ENCODE measurements around the gene PLA2G4B.

Gene PLA2G4B

GRCh38 chr15:41851755-41852370, 13.2 kb downstream of the PLA2G4B start:
- no peak for DNase-seq

- no peak for DNase-seq
These were observed 14.3 kb downstream of the PLA2G4B start for GRCh38 chr15:41852736-41853590.

- DNase-seq: no peak
These were observed 15.2 kb downstream of the PLA2G4B start for GRCh38 chr15:41853831-41854230.

GRCh38 chr15:41854443-41854842, 15.8 kb downstream of the PLA2G4B start:
- no peak for DNase-seq

GRCh38 chr15:41855261-41855961, 16.8 kb downstream of the PLA2G4B start:
- peak; percentile 61 for DNase-seq

- no peak for DNase-seq
These were observed 17.6 kb downstream of the PLA2G4B start for GRCh38 chr15:41856262-41856661.

GRCh38 chr15:41856716-41857115, 18.1 kb downstream of the PLA2G4B start:
- DNase-seq: no peak

- no peak for DNase-seq
These were observed 18.7 kb downstream of the PLA2G4B start for GRCh38 chr15:41857316-41857715.

GRCh38 chr15:41858756-41859155, 20.1 kb downstream of the PLA2G4B start:
- no peak for DNase-seq

- DNase-seq: no peak
These were observed 21.6 kb downstream of the PLA2G4B start for GRCh38 chr15:41860049-41860828.

GRCh38 chr15:41861736-41862356, 23.2 kb downstream of the PLA2G4B start:
- no peak for DNase-seq

- DNase-seq: no peak
These were observed 24.0 kb downstream of the PLA2G4B start for GRCh38 chr15:41862515-41863116.

GRCh38 chr15:41865490-41866055, 26.9 kb downstream of the PLA2G4B start:
- DNase-seq: no peak

- DNase-seq: no peak
These were observed 27.6 kb downstream of the PLA2G4B start for GRCh38 chr15:41866263-41866703.

- no peak for DNase-seq
These were observed 28.4 kb downstream of the PLA2G4B start for GRCh38 chr15:41866872-41867579.

GRCh38 chr15:41868321-41868720, 29.7 kb downstream of the PLA2G4B start:
- DNase-seq: no peak

- DNase-seq: no peak
These were observed 31.4 kb downstream of the PLA2G4B start for GRCh38 chr15:41869770-41870688.

GRCh38 chr15:41870689-41871081, 32.0 kb downstream of the PLA2G4B start:
- no peak for DNase-seq

GRCh38 chr15:41871175-41871905, 32.7 kb downstream of the PLA2G4B start:
- DNase-seq: no peak

Measured in right hindlimb (tissue), 1 donor.